Fibroblast of skin of back (primary cell): ENCODE data around the gene KBTBD13.
A peak's percentile ranks its signal among the peaks of the same experiment; 100 is the strongest.

Experiments
- DNase-seq: peaks from one replicate; pipeline ENCODE4 v3.0.0-alpha.2; 2013

The KBTBD13 gene

GRCh38 chr15:65052956-65053355 is 23.6 kb upstream of the KBTBD13 start:
- no peak for DNase-seq

GRCh38 chr15:65054333-65055200 is 22.0 kb upstream of the KBTBD13 start:
- peak; percentile 62 for DNase-seq

- DNase-seq, result no peak
Observed at GRCh38 chr15:65055201-65055870, 21.2 kb upstream of the KBTBD13 start.

GRCh38 chr15:65056106-65056505 is 20.4 kb upstream of the KBTBD13 start:
- DNase-seq, result no peak

GRCh38 chr15:65056868-65057548 is 19.5 kb upstream of the KBTBD13 start:
- DNase-seq, result no peak

- no peak for DNase-seq
Observed at GRCh38 chr15:65057549-65057940, 19.0 kb upstream of the KBTBD13 start.

- DNase-seq, result no peak
Observed at GRCh38 chr15:65058394-65059368, 17.9 kb upstream of the KBTBD13 start.

- no peak for DNase-seq
Observed at GRCh38 chr15:65059369-65059750, 17.2 kb upstream of the KBTBD13 start.

- DNase-seq, result no peak
Observed at GRCh38 chr15:65059931-65060596, 16.5 kb upstream of the KBTBD13 start.

- DNase-seq, result no peak
Observed at GRCh38 chr15:65060641-65061397, 15.7 kb upstream of the KBTBD13 start.

GRCh38 chr15:65062061-65062460 is 14.5 kb upstream of the KBTBD13 start:
- DNase-seq, result no peak

- no peak for DNase-seq
Observed at GRCh38 chr15:65062726-65063125, 13.8 kb upstream of the KBTBD13 start.

GRCh38 chr15:65066001-65066634 is 10.4 kb upstream of the KBTBD13 start:
- DNase-seq, result peak; percentile 80

GRCh38 chr15:65066635-65067316 is 9.8 kb upstream of the KBTBD13 start:
- DNase-seq, result no peak

- DNase-seq, result no peak
Observed at GRCh38 chr15:65067317-65067644, 9.3 kb upstream of the KBTBD13 start.

- no peak for DNase-seq
Observed at GRCh38 chr15:65067645-65068402, 8.7 kb upstream of the KBTBD13 start, which contains the start of gene RASL12. TSS of gene RASL12 (minus strand) at chr15:65067991. CDS start at chr15:65067835, 156 bp downstream.

- DNase-seq, result no peak
Observed at GRCh38 chr15:65068403-65068788, 8.2 kb upstream of the KBTBD13 start.

GRCh38 chr15:65069179-65069578 is 7.4 kb upstream of the KBTBD13 start:
- no peak for DNase-seq
